T-cell (primary cell): ENCODE results near the gene ALLC. TPM values are rescaled to one million over a fixed set of nuclear protein-coding genes. Genes with fewer than 3 reads are reported as not detected.

Source experiments
- ATAC-seq, 4 experiments: fragments of 200-7000 bp in 3 of 4; fragments of 150-1000 bp in 1 of 4; cut with Tn5 transposase; replicated peaks in 1 of 4; 1 replicate in 3 of 4; 2 replicates in 1 of 4; pipeline ENCODE4 v1.10.0; 2021; ENCODE audit warnings: moderate library complexity in 3 of 4, mild to moderate bottlenecking in 2 of 4, moderate number of reproducible peaks in 1 of 4
- CTCF ChIA-PET, 2 donors: fragments of 300-600 bp; sonication (Branson Sonifier 250); formaldehyde crosslinking; loops; one replicate each; lab custom pipeline; 2022; ENCODE audit warnings: antibody characterized with exemption in 2 of 2; lab: Charles Lee
- POLR2A ChIA-PET, 2 donors: fragments of 300-600 bp; sonication (Branson Sonifier 250); formaldehyde crosslinking; loops; one replicate each; lab custom pipeline; 2022; ENCODE audit warnings: antibody characterized with exemption in 2 of 2; lab: Charles Lee
- DNase-seq, 35 experiments: peaks; one replicate each; pipeline versions ENCODE4 v3.0.0 to v3.0.0-alpha.2; 2013 to 2023
- H3K27ac ChIP-seq: one replicate; pipeline ENCODE4 v1.5.1; 2013; ENCODE audit warnings: low read length
- H3K27me3 ChIP-seq, 2 experiments: replicated peaks in 1 of 2; 1 replicate in 1 of 2; 2 replicates in 1 of 2; pipeline versions ENCODE4 v1.6.1 to v1.7.0; 2013; ENCODE audit warnings: low read length in 1 of 2, mixed read lengths in 1 of 2; ENCODE audit not compliant: control insufficient read depth in 2 of 2, insufficient read depth in 2 of 2; ENCODE audit errors: extremely low read depth in 1 of 2
- H3K36me3 ChIP-seq, 2 donors: 1 replicate in 1 of 2; 2 replicates in 1 of 2; pipeline versions ENCODE4 v1.6.1 to v1.7.0; 2013; ENCODE audit warnings: low read length in 1 of 2; ENCODE audit not compliant: control insufficient read depth in 2 of 2, insufficient read depth in 1 of 2; ENCODE audit errors: extremely low read depth in 1 of 2
- H3K4me1 ChIP-seq, 2 experiments: 1 replicate in 1 of 2; 2 replicates in 1 of 2; pipeline versions ENCODE4 v1.6.1 to v1.7.0; 2013; ENCODE audit warnings: low read length in 2 of 2, mixed read lengths in 1 of 2; ENCODE audit not compliant: insufficient read depth in 2 of 2, control insufficient read depth in 1 of 2; ENCODE audit errors: extremely low read depth in 1 of 2
- H3K4me3 ChIP-seq, 2 donors: 1 replicate in 1 of 2; 2 replicates in 1 of 2; pipeline versions ENCODE4 v1.5.1 to v1.7.0; 2013; ENCODE audit warnings: mild to moderate bottlenecking in 2 of 2, low read length in 1 of 2, moderate library complexity in 1 of 2; ENCODE audit not compliant: control insufficient read depth in 1 of 2; ENCODE audit errors: extremely low read depth in 1 of 2
- H3K9me3 ChIP-seq: 2 replicates; pipeline ENCODE4 v1.7.0; 2013
- H3K27ac Mint-ChIP-seq, 2 donors: one replicate each; pipeline ENCODE4 v1.8.0; 2020 to 2021; ENCODE audit warnings: mild to moderate bottlenecking in 2 of 2, mixed read lengths in 2 of 2
- H3K27me3 Mint-ChIP-seq, 2 donors: one replicate each; pipeline ENCODE4 v1.8.0; 2021 to 2022; ENCODE audit warnings: mixed read lengths in 2 of 2
- H3K36me3 Mint-ChIP-seq: one replicate; pipeline ENCODE4 v1.8.0; 2021; ENCODE audit warnings: mixed read lengths
- H3K4me1 Mint-ChIP-seq, 3 donors: one replicate each; pipeline ENCODE4 v1.8.0; 2020 to 2022; ENCODE audit warnings: mixed read lengths in 3 of 3, mild to moderate bottlenecking in 1 of 3
- H3K4me3 Mint-ChIP-seq, 3 donors: one replicate each; pipeline ENCODE4 v1.8.0; 2020 to 2022; ENCODE audit warnings: mild to moderate bottlenecking in 3 of 3, mixed read lengths in 3 of 3, moderate library complexity in 3 of 3
- H3K9me3 Mint-ChIP-seq, 3 donors: one replicate each; pipeline ENCODE4 v1.8.0; 2020 to 2022; ENCODE audit warnings: mixed read lengths in 3 of 3
- WGBS: methylation state at CpG from one replicate; pipeline ENCODE4 v1.1.5; 2013; ENCODE audit warnings: missing lambda C conversion rate; ENCODE audit not compliant: insufficient coverage; 5-methylcytosine and 5-hydroxymethylcytosine counted together
- total RNA-seq, 35 experiments: library from RNA in 6 of 35; stranded (reverse) in 6 of 35; fragments of 120-200 nt in 1 of 35; gene quantifications; one replicate each; pipeline versions ENCODE4 v1.2.1 to v1.2.4 and lab custom pipeline; 2013 to 2026

Gene ALLC
- total RNA-seq, 5 donors from 2014 or later (not counting 1 experiment from before 2014, with no cell fraction given): not detected

- no peak overlapping the region for H3K27ac Mint-ChIP-seq
Observed at GRCh38 chr2:3751806-3752205, 93.8 kb downstream of the ALLC start.

More at GRCh38 chr2:3751806-3752205, 93.8 kb downstream of the ALLC start:
- DNase-seq (no peak), ATAC-seq (no peak)
- peaks cover 11 to 23% of the 10 kb centered on the region in 2 donors for H3K27me3 Mint-ChIP-seq
- Histone ChIP-seq H3K4me3 (no peak overlapping the region), H3K27ac (no peak overlapping the region), H3K9me3 (no peaks in the 10 kb centered on the region), H3K4me1 (no peaks in the 10 kb centered on the region), H3K36me3 (no peaks in the 10 kb centered on the region), H3K27me3 (peaks cover 0 to 9% of the 10 kb centered on the region in 2 experiments)
- no peak overlapping the region for H3K4me3 Mint-ChIP-seq
- POLR2A ChIA-PET: no interaction called here
- CTCF ChIA-PET: no interaction called here
- peaks cover 0 to 8% (median 0%) of the 10 kb centered on the region in 3 donors for H3K9me3 Mint-ChIP-seq
- 58% methylated on average over 3 of the region's 5 CpGs for WGBS
- H3K36me3 Mint-ChIP-seq: no peaks in the 10 kb centered on the region
- no peaks in the 10 kb centered on the region for H3K4me1 Mint-ChIP-seq

Other genes with a start within 250 kb of the ALLC start
- gene ADI1, start 138.7 kb upstream of the ALLC start, total RNA-seq: 10 to 100 TPM; 20.9 to 29.0 (median 28.3) TPM
- 10 to 100 TPM; 24.1 to 28.4 (median 25.2) TPM for gene RNASEH1, start 99.9 kb upstream of the ALLC start, total RNA-seq
- 1,000 to 10,000 TPM; 1,490 to 1,765 (median 1,631) TPM for gene RPS7, start 82.9 kb upstream of the ALLC start, total RNA-seq
- gene COLEC11, start 63.1 kb upstream of the ALLC start, total RNA-seq: 1 to 10 TPM in 1 of 5 donors, under 1 TPM in 1, not detected in 3; 0.35 to 1.8 TPM
- gene DCDC2C, start 45.4 kb downstream of the ALLC start, total RNA-seq: not detected